H1 (cell line): ENCODE results near the gene C1orf146. TPM values are rescaled to one million over a fixed set of nuclear protein-coding genes. Genes with fewer than 3 reads are reported as not detected.

Source experiments
- CHD1 ChIP-seq: IDR thresholded peaks from 2 replicates; pipeline ENCODE4 v1.6.1; 2012; ENCODE audit warnings: low read depth, low read length, improper control_type of control experiment
- NANOG ChIP-seq: IDR thresholded peaks from 2 replicates; pipeline ENCODE4 v1.6.1; 2011; ENCODE audit warnings: low read length, low read depth, mild to moderate bottlenecking, inconsistent platforms; ENCODE audit not compliant: insufficient read depth, poor library complexity, severe bottlenecking
- POLR2A ChIP-seq, 2 experiments: IDR thresholded peaks; 1 replicate in 1 of 2; 2 replicates in 1 of 2; pipeline ENCODE4 v1.6.1; 2011; ENCODE audit warnings: low read depth in 2 of 2, low read length in 2 of 2, mild to moderate bottlenecking in 2 of 2; ENCODE audit errors: control extremely low read depth in 1 of 2
- POU5F1 ChIP-seq: IDR thresholded peaks from 2 replicates; pipeline ENCODE4 v1.6.1; 2011; ENCODE audit warnings: low read depth, mild to moderate bottlenecking, low read length, moderate library complexity
- RBBP5 ChIP-seq: IDR thresholded peaks from 2 replicates; pipeline ENCODE4 v1.7.1; 2012; ENCODE audit warnings: low read depth, mild to moderate bottlenecking, inconsistent platforms, low read length, moderate library complexity, borderline replicate concordance
- TEAD4 ChIP-seq: IDR thresholded peaks from 2 replicates; pipeline ENCODE4 v1.6.1; 2012; ENCODE audit warnings: low read depth, low read length, inconsistent platforms, mixed read lengths
- polyA plus RNA-seq, 7 experiments: library from polyadenylated mRNA; depleted of rRNA in 3 of 7; stranded (reverse) in 5 of 7; unstranded in 2 of 7; fragments of >200 nt in 5 of 7; fragments of 200-250 nt in 2 of 7; gene quantifications; 1 replicate in 5 of 7; 2 replicates in 1 of 7; 4 replicates in 1 of 7; pipeline versions ENCODE4 v1.2.1 to v1.2.3, GENCODE V29; 2011 to 2013; ENCODE audit warnings: missing spikeins in 2 of 7, mixed read lengths in 2 of 7
- total RNA-seq: library from RNA; stranded (reverse); fragmentation: NEBNext Ultra II Directional; extraction: Animal tissue kit (Norgen Biotek cat#: 25700); gene quantifications from 2 replicates; pipeline ENCODE4 v1.2.1, GENCODE V29; 2021
- TF ChIP-seq, protein P1 (sequence below): IDR thresholded peaks from 2 replicates; pipeline ENCODE4 v1.6.1; 2011; ENCODE audit warnings: low read length, improper control_type of control experiment

The C1orf146 gene
- total and polyA plus RNA-seq, 2 of the 8 experiments (the other 6 are each of a cell fraction or from before 2014, with no cell fraction given), result not detected

GRCh38 chr1:92186081-92186480 is 31.6 kb upstream of the C1orf146 start (continued):
- TF ChIP-seq, protein P1, sequence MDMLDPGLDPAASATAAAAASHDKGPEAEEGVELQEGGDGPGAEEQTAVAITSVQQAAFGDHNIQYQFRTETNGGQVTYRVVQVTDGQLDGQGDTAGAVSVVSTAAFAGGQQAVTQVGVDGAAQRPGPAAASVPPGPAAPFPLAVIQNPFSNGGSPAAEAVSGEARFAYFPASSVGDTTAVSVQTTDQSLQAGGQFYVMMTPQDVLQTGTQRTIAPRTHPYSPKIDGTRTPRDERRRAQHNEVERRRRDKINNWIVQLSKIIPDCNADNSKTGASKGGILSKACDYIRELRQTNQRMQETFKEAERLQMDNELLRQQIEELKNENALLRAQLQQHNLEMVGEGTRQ, result no peak
- TF ChIP-seq RBBP5 (no peak), POU5F1 (no peak), POLR2A (IDR thresholded peaks at IDR 0.05; ENCODE audit: control extremely low read depth in 1 of 2, low read depth in 2 of 2, low read length in 2 of 2) (no peak), CHD1 (no peak), TEAD4 (no peak), NANOG (no peak)
